Right lobe of liver (tissue), 6 donors: ENCODE results near the gene IL9. TPM values are rescaled to one million over a fixed set of nuclear protein-coding genes. Genes with fewer than 3 reads are reported as not detected.

Source experiments
- ATAC-seq, 4 donors: fragments of 200-7000 bp; cut with Tn5 transposase; one replicate each; pipeline ENCODE4 v1.9.1; 2020; ENCODE audit warnings: mild to moderate bottlenecking in 4 of 4, moderate library complexity in 4 of 4
- DNase-seq, 3 donors: peaks; one replicate each; pipeline ENCODE4 v3.0.0-alpha.2; 2020
- H3K27ac ChIP-seq, 3 donors: fragments of 200-600 bp; one replicate each; pipeline ENCODE4 v1.8.0; 2022
- H3K27me3 ChIP-seq, 2 donors: fragments of 200-600 bp; one replicate each; pipeline ENCODE4 v1.8.0; 2022
- H3K36me3 ChIP-seq, 4 donors: fragments of 200-600 bp; sonication (generic) in 1 of 4; one replicate each; pipeline versions ENCODE4 v1.5.1 to v1.8.0; 2017 to 2022; ENCODE audit warnings: control low read depth in 1 of 4
- H3K4me1 ChIP-seq, 4 donors: fragments of 200-600 bp; sonication (generic) in 1 of 4; one replicate each; pipeline versions ENCODE4 v1.5.1 to v1.8.0; 2017 to 2022; ENCODE audit warnings: control low read depth in 1 of 4
- H3K4me3 ChIP-seq, 3 donors: fragments of 200-600 bp; one replicate each; pipeline ENCODE4 v1.8.0; 2022
- H3K9me3 ChIP-seq, 4 donors: fragments of 200-600 bp; sonication (generic) in 1 of 4; one replicate each; pipeline versions ENCODE4 v1.5.1 to v1.8.0; 2017 to 2022; ENCODE audit warnings: control low read depth in 1 of 4
- POLR2A ChIP-seq: fragments of 450-650 bp; IDR thresholded peaks from one replicate; pipeline ENCODE4 v1.6.1; 2017; ENCODE audit warnings: antibody characterized with exemption, mild to moderate bottlenecking
- WGBS: methylation state at CpG from one replicate; pipeline ENCODE4 v1.1.6; 2018; ENCODE audit warnings: low coverage, low lambda C conversion rate; ENCODE audit not compliant: insufficient coverage; ENCODE audit errors: missing lambda C conversion rate; 5-methylcytosine and 5-hydroxymethylcytosine counted together
- intact Hi-C, 2 donors: fragments of 100-400 bp; cut with DNase I; formaldehyde crosslinking; loops; one replicate each; pipeline versions ENCODE4 v1.11.2 to v1.14.1; 2022
- long read RNA-seq: library from polyadenylated mRNA; unstranded; transcript quantifications from one replicate; pipeline ENCODE4 v2.0.0, GENCODE V29; 2019
- total RNA-seq, 6 experiments: library from RNA; depleted of rRNA in 2 of 6; stranded (reverse); fragments of >200 nt in 2 of 6; fragmentation: NEBNext Ultra II Directional in 3 of 6; extraction: Animal tissue kit (Norgen Biotek cat#: 25700) in 3 of 6; gene quantifications; one replicate each; pipeline versions ENCODE4 v1.1.0 to v1.2.4, GENCODE V29; 2016 to 2023
- TF ChIP-seq, protein P1 (sequence below), 4 donors: fragments of 200-600 bp in 3 of 4; fragments of 450-650 bp in 1 of 4; IDR thresholded peaks; one replicate each; pipeline versions ENCODE4 v1.5.1 to v1.8.0; 2016 to 2022; ENCODE audit warnings: antibody characterized with exemption in 4 of 4, mild to moderate bottlenecking in 2 of 4
- donor health status: DM: no; HTN: yes; CAD: no.
- donor health status: DM: no; HTN: no; CAD: no.
- donor health status: DM: no; HTN: no; CAD: no.
- donor health status: DM: no; HTN: yes; CAD: no.
- donor health status: DM: no; HTN: yes; CAD: no.

IL9 gene
- total RNA-seq = not detected
- long read RNA-seq = 0 reads

DNA sequence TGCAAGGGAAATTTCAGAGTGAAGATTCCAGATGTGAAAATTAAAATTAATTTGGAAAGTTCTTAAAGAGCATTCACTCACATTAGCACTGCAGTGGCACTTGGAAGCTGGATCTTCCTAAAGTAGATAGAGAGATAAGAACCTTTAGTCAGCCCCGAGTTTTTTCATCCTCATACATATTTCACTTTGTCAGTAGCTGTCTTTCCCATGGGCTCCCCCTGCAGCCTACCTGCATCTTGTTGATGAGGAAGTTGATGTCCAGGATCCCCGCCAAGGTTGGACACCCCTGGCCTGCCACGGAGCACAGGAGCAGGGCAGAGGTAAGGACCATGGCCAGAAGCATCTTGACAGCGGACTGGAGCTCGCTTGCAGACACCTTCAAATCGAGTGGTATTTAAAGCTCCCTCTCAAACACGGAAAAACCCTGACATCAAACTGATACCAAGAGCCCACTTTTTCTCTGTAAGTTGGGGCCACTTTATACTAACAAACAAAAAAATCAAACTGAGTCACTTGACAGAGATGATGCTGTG is at the start of gene IL9:
TSS of gene IL9 (minus strand) at position 368 of the 533 bp plus-strand sequence. CDS start at position 343, 25 bp downstream.
- Histone ChIP-seq H3K27ac (no peak within 1 kb of the TSS), H3K4me1 (no peaks in the 10 kb centered on the region), H3K27me3 (no peaks in the 10 kb centered on the region), H3K4me3 (no peak within 1 kb of the TSS), H3K36me3 (no peaks in the 10 kb centered on the region), H3K9me3 (no peaks in the 10 kb centered on the region)
- WGBS = 37% methylated on average over 7 of the region's 7 CpGs
- TF ChIP-seq, protein P1, sequence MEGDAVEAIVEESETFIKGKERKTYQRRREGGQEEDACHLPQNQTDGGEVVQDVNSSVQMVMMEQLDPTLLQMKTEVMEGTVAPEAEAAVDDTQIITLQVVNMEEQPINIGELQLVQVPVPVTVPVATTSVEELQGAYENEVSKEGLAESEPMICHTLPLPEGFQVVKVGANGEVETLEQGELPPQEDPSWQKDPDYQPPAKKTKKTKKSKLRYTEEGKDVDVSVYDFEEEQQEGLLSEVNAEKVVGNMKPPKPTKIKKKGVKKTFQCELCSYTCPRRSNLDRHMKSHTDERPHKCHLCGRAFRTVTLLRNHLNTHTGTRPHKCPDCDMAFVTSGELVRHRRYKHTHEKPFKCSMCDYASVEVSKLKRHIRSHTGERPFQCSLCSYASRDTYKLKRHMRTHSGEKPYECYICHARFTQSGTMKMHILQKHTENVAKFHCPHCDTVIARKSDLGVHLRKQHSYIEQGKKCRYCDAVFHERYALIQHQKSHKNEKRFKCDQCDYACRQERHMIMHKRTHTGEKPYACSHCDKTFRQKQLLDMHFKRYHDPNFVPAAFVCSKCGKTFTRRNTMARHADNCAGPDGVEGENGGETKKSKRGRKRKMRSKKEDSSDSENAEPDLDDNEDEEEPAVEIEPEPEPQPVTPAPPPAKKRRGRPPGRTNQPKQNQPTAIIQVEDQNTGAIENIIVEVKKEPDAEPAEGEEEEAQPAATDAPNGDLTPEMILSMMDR (IDR thresholded peaks at IDR 0.05) = no peak
- TF ChIP-seq POLR2A = no peak
- intact Hi-C loops = no loop called here
- ATAC-seq (no peak), DNase-seq (no peak)

DNA sequence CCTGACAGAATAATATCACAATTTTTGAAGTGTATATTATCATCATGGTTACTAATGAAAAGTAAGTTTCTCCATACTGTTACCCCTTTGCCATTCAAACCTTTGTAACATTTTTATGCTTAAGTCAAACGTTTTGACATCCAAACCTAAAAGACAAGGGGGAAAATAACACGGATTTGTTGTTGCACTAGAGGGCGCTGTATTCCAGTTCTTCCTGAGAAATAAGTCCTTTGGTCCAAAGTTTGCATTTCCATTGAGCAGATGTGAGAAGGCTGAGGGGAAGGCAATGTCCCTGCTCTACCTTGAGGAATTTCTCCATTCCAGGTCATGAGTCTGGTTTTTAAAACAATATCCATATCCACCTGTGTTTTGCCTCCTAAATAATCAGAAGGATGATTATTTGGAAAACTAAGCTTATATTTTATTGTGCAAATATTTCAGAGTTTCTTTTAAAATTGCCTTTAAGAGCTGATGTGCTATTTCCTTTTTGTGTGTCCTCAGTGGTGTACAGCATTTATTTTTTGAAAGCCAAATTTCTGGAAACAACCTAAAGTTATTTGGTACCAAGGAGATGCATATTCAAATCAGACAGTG is 49.4 kb upstream of the IL9 start:
- Histone ChIP-seq H3K27me3 (no peaks in the 10 kb centered on the region), H3K36me3 (peaks cover 0 to 6% (median 0%) of the 10 kb centered on the region in 4 donors), H3K4me3 (no peak overlapping the region), H3K27ac (no peak overlapping the region), H3K4me1 (peaks cover 0 to 4% (median 0%) of the 10 kb centered on the region in 4 donors), H3K9me3 (no peaks in the 10 kb centered on the region)
- ATAC-seq = peak; percentile 88 to 97 (median 94)
- WGBS = 0% methylated on average over 3 of the region's 3 CpGs
- DNase-seq = peak in 1 of 3 donors; percentile 56
- TF ChIP-seq, protein P1 (IDR thresholded peaks at IDR 0.05) = peak; percentile 80 to 88 (median 82)
- no peak for TF ChIP-seq POLR2A
- intact Hi-C loops = no loop called here

DNA sequence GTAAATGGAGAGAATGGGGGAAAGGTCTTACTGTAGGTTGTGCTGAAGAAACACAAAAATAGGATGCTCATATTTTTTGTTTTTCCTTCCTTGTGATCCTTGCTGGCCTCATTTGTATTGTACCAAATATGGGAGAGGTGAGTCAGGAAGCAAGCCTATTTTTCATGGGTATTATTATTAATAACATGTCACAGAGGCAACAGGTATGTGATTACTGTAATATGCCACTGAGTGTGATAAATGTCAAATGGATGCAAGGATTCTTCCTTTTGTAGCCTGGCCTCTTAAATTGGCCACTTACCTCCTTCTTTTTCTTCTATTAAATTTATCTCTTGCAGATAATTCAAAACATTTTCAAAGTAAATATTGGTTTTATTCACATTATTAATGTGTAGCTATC is 48.9 kb upstream of the IL9 start:
- Histone ChIP-seq H3K4me3 (no peak overlapping the region), H3K27me3 (no peaks in the 10 kb centered on the region), H3K27ac (no peak overlapping the region), H3K9me3 (no peaks in the 10 kb centered on the region), H3K36me3 (peaks cover 0 to 6% (median 0%) of the 10 kb centered on the region in 4 donors), H3K4me1 (peaks cover 0 to 4% (median 0%) of the 10 kb centered on the region in 4 donors)
- TF ChIP-seq, protein P1 (IDR thresholded peaks at IDR 0.05) = no peak
- no peak for TF ChIP-seq POLR2A
- ATAC-seq = no peak
- intact Hi-C loops = no loop called here
- no peak for DNase-seq

DNA sequence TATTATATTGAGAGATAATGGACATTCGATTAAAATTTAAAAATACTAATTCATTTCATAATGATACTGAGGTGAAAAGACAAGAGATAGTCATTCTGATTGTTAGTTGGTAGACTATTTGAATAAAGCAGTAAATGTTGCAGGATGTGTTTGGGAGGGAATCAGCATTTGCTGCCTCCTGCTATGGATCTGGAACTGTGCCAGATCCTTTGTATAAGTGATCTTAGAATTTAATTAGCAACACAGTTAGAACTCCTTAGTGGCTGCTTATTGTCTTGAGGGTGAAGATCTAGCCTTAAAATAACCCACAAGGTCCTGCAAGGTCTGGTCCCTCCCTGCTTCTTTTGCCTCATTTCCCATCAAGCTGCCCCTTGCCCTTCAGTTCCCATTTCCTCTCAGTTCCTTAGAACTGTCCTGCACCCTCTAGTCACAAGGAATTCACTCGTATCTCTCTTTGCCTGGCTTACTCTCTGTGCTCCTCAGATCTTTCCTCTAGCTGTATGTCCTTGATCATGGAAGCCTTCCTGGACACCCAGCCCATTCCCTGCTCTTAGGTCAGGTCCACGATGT is 46.6 kb upstream of the IL9 start:
- ATAC-seq = no peak
- Histone ChIP-seq H3K27me3 (no peaks in the 10 kb centered on the region), H3K4me3 (no peak overlapping the region), H3K36me3 (peaks cover 0 to 5% (median 0%) of the 10 kb centered on the region in 4 donors), H3K4me1 (peaks cover 0 to 4% (median 0%) of the 10 kb centered on the region in 4 donors), H3K9me3 (no peaks in the 10 kb centered on the region), H3K27ac (no peak overlapping the region)
- no peak for DNase-seq
- intact Hi-C loops = no loop called here
- TF ChIP-seq POLR2A = no peak
- TF ChIP-seq, protein P1 (IDR thresholded peaks at IDR 0.05) = no peak
- 65% methylated on average over 3 of the region's 3 CpGs for WGBS
